A549 (cell line): Measurements from ENCODE around the gene PCDHGB7. TPM values are rescaled to one million over a fixed set of nuclear protein-coding genes. Genes with fewer than 3 reads are reported as not detected.
"Not testable (repeated sequence)": the region's sequence is repeated elsewhere in the genome, so short reads cannot be mapped to it uniquely, and the experiment has no call there.

ENCODE experiments used
- ATAC-seq, 2 experiments: fragments of 200-7000 bp in 1 of 2; fragments of >200 bp in 1 of 2; cut with Nextera tagmentation in 1 of 2; cut with Tn5 transposase in 1 of 2; 3 replicates each; pipeline versions ENCODE4 v1.8.0 to v1.9.1; 2018 to 2020; ENCODE audit warnings: mild to moderate bottlenecking in 1 of 2, moderate library complexity in 1 of 2
- CTCF ChIA-PET: fragments of 300-600 bp; sonication (Branson Sonifier 250); formaldehyde crosslinking; extraction: SDS; loops from one replicate; lab custom pipeline; 2021; ENCODE audit warnings: antibody characterized with exemption, inconsistent platforms; lab: Yijun Ruan, JAX
- POLR2A ChIA-PET: fragments of 350-600 bp; formaldehyde crosslinking; extraction: SDS; loops from one replicate; lab custom pipeline; 2021; ENCODE audit warnings: antibody characterized with exemption, inconsistent platforms; lab: Yijun Ruan, JAX
- DNase-seq, 2 experiments: peaks; one replicate each; pipeline versions ENCODE4 v3.0.0 to v3.0.0-alpha.2; 2011 to 2016; ENCODE audit warnings: low read depth in 1 of 2, low spot score in 1 of 2
- FAIRE-seq: peaks from 2 replicates; lab custom pipeline; 2011; peaks lifted over from hg19 to GRCh38; lab: Jason Lieb, UNC
- H3K27ac ChIP-seq, 2 experiments: fragments of >200 bp; sonication (Bioruptor Twin); formaldehyde crosslinking; 3 replicates each; pipeline ENCODE4 v1.5.1; 2016 to 2017
- H3K4me1 ChIP-seq: fragments of >200 bp; sonication (Bioruptor Twin); formaldehyde crosslinking; 3 replicates; pipeline ENCODE4 v1.6.1; 2016
- H3K4me2 ChIP-seq: fragments of >200 bp; sonication (Bioruptor Twin); formaldehyde crosslinking; 3 replicates; pipeline ENCODE4 v1.6.1; 2016
- H3K4me3 ChIP-seq: fragments of >200 bp; sonication (Bioruptor Twin); formaldehyde crosslinking; 3 replicates; pipeline ENCODE4 v1.5.1; 2016
- H3K9me3 ChIP-seq: fragments of >200 bp; sonication (Bioruptor Twin); formaldehyde crosslinking; 3 replicates; pipeline ENCODE4 v1.6.1; 2016
- ATOH8 ChIP-seq: fragments of 250-450 bp; sonication (Bioruptor Pico); IDR thresholded peaks from 2 replicates; pipeline ENCODE4 v1.5.0; 2020; ENCODE audit warnings: low read depth, mild to moderate bottlenecking, moderate library complexity
- CHD4 ChIP-seq: fragments of 200-600 bp; sonication (generic); IDR thresholded peaks from 2 replicates; pipeline ENCODE4 v1.6.1; 2016; ENCODE audit warnings: antibody characterized with exemption, mild to moderate bottlenecking, borderline replicate concordance
- E2F6 ChIP-seq: IDR thresholded peaks from 2 replicates; pipeline ENCODE4 v1.6.1; 2012; ENCODE audit warnings: low read depth, borderline replicate concordance
- EHMT2 ChIP-seq: fragments of 200-600 bp; sonication (generic); IDR thresholded peaks from 2 replicates; pipeline ENCODE4 v1.6.1; 2016; ENCODE audit warnings: antibody characterized with exemption, low read depth, mild to moderate bottlenecking, moderate library complexity
- ELK1 ChIP-seq: fragments of 150-350 bp; IDR thresholded peaks from 2 replicates; pipeline ENCODE4 v1.6.1; 2014; ENCODE audit warnings: low read depth, mild to moderate bottlenecking, low read length
- ESRRA ChIP-seq: fragments of 150-350 bp; IDR thresholded peaks from 2 replicates; pipeline ENCODE4 v1.6.1; 2014; ENCODE audit warnings: mild to moderate bottlenecking, low read length, borderline replicate concordance
- FOSB ChIP-seq: fragments of 250-450 bp; sonication (Bioruptor Pico); IDR thresholded peaks from 2 replicates; pipeline ENCODE4 v1.5.0; 2020; ENCODE audit warnings: mild to moderate bottlenecking, moderate library complexity
- FOXS1 ChIP-seq: fragments of 250-450 bp; sonication (Bioruptor Pico); IDR thresholded peaks from 2 replicates; pipeline ENCODE4 v1.5.0; 2020; ENCODE audit warnings: mild to moderate bottlenecking, moderate library complexity
- GATA3 ChIP-seq: IDR thresholded peaks from 2 replicates; pipeline ENCODE4 v1.6.1; 2012; ENCODE audit warnings: borderline replicate concordance
- HDAC2 ChIP-seq: fragments of 200-600 bp; sonication (generic); IDR thresholded peaks from 2 replicates; pipeline ENCODE4 v1.6.1; 2016
- HOXA7 ChIP-seq: fragments of 250-450 bp; sonication (Bioruptor Pico); IDR thresholded peaks from 2 replicates; pipeline ENCODE4 v1.5.0; 2020; ENCODE audit warnings: mild to moderate bottlenecking, moderate library complexity
- HOXB13 ChIP-seq: fragments of 250-450 bp; sonication (Bioruptor Pico); IDR thresholded peaks from 2 replicates; pipeline ENCODE4 v1.5.0; 2020; ENCODE audit warnings: low read depth, mild to moderate bottlenecking, moderate library complexity
- JUNB ChIP-seq: fragments of >200 bp; sonication (Bioruptor Twin); formaldehyde crosslinking; IDR thresholded peaks from 2 replicates; pipeline ENCODE4 v1.6.1; 2016
- KDM1A ChIP-seq: fragments of 200-600 bp; sonication (generic); IDR thresholded peaks from 2 replicates; pipeline ENCODE4 v1.6.1; 2016; ENCODE audit warnings: low read depth, mild to moderate bottlenecking
- MAFK ChIP-seq: fragments of 450-650 bp; IDR thresholded peaks from 2 replicates; pipeline ENCODE4 v1.6.1; 2014; ENCODE audit not compliant: partially characterized antibody
- NFE2L2 ChIP-seq: fragments of 150-350 bp; conservative IDR thresholded peaks from 2 replicates; pipeline ENCODE4 v1.6.1; 2014; ENCODE audit warnings: low read length
- NPAS2 ChIP-seq: fragments of 250-450 bp; sonication (Bioruptor Pico); IDR thresholded peaks from 2 replicates; pipeline ENCODE4 v1.8.0; 2022; ENCODE audit warnings: mild to moderate bottlenecking, moderate library complexity, borderline replicate concordance
- NR3C1 ChIP-seq: fragments of >200 bp; sonication (Bioruptor Twin); formaldehyde crosslinking; IDR thresholded peaks from 3 replicates; pipeline ENCODE4 v1.6.1; 2017
- RAD21 ChIP-seq, 2 experiments: fragments of >200 bp in 1 of 2; sonication (Bioruptor Twin) in 1 of 2; formaldehyde crosslinking in 1 of 2; IDR thresholded peaks in 1 of 2; conservative IDR thresholded peaks in 1 of 2; 2 replicates in 1 of 2; 3 replicates in 1 of 2; pipeline ENCODE4 v1.6.1; 2012 to 2018; ENCODE audit warnings: inconsistent platforms in 1 of 2
- TFCP2L1 ChIP-seq: fragments of 250-450 bp; sonication (Bioruptor Pico); IDR thresholded peaks from 2 replicates; pipeline ENCODE4 v1.5.0; 2021; ENCODE audit warnings: mild to moderate bottlenecking
- TP53 ChIP-seq: fragments of 250-450 bp; sonication (Bioruptor Pico); IDR thresholded peaks from 2 replicates; pipeline ENCODE4 v1.5.0; 2021; ENCODE audit warnings: mild to moderate bottlenecking, moderate library complexity
- ZNF302 ChIP-seq: fragments of 250-450 bp; sonication (Bioruptor Pico); IDR thresholded peaks from 2 replicates; pipeline ENCODE4 v1.9.0; 2021; ENCODE audit warnings: inconsistent platforms, mild to moderate bottlenecking, moderate library complexity
- ZSCAN20 ChIP-seq: fragments of 250-450 bp; sonication (Bioruptor Pico); IDR thresholded peaks from 2 replicates; pipeline ENCODE4 v1.8.0; 2022; ENCODE audit warnings: mild to moderate bottlenecking, moderate library complexity
- WGBS: methylation state at CpG from one replicate; pipeline ENCODE4 v1.1.6; 2017; ENCODE audit errors: missing lambda C conversion rate; 5-methylcytosine and 5-hydroxymethylcytosine counted together
- polyA plus RNA-seq, 4 experiments: library from polyadenylated mRNA; depleted of rRNA in 3 of 4; stranded (reverse); fragments of >200 nt; fragmentation: RNase III in 1 of 4; extraction: RNeasy Plus Mini Kit Qiagen cat#74134 plus additional on column Dnase treatment in 1 of 4; gene quantifications; 2 replicates in 3 of 4; 3 replicates in 1 of 4; pipeline ENCODE4 v1.2.3, GENCODE V29; 2011 to 2017

The PCDHGB7 gene
- polyA plus RNA-seq, 2 of the 4 experiments (the other 2 are of a cell fraction): 0.06 to 0.14 TPM

- H3K4me1 ChIP-seq: no peaks in the 10 kb centered on the region
- DNase-seq (peak; percentile 21 to 62), FAIRE-seq (no peak), ATAC-seq (peak in 1 of 2 experiments; percentile 73; a peak in 3 of 6 replicates)
- H3K4me2 ChIP-seq: no peak within 1 kb of the TSS
- no peak within 1 kb of the TSS for H3K4me3 ChIP-seq
- WGBS: 62% methylated on average over 33 of the region's 33 CpGs
- H3K27ac ChIP-seq: no peak within 1 kb of the TSS
- ChIA-PET CTCF (interaction anchor here (0.8 to 1.4 kb wide), 5 partner anchors 10 to 137 kb away, joined by 3 to 4 read pairs (median 3); partner anchors contain the start of genes PCDHGA11 and TAF7), POLR2A (no interaction called here)
- peaks cover 66% of the 10 kb centered on the region for H3K9me3 ChIP-seq
- peak in 1 of 2 experiments; percentile 42; a peak in 2 of 5 replicates for TF ChIP-seq RAD21 (conservative IDR thresholded peaks at IDR 0.05 in 1 of 2, IDR thresholded peaks at IDR 0.05 in 1 of 2)
- TF ChIP-seq MAFK: no peak
Measured at GRCh38 chr5:141430332-141431113, 13.0 kb downstream of the PCDHGB7 start, which contains the start of gene PCDHGA12. PCDHGA12 (plus strand) TSS chr5:141430507; CDS start chr5:141430760, 253 bp downstream.

- Histone ChIP-seq H3K9me3 (peaks cover 59% of the 10 kb centered on the region), H3K4me3 (no peak overlapping the region)
Measured at GRCh38 chr5:141431286-141431685, 13.8 kb downstream of the PCDHGB7 start.

GRCh38 chr5:141432308-141432707, 14.8 kb downstream of the PCDHGB7 start:
- WGBS: 75% methylated on average over 26 of the region's 38 CpGs
- H3K27ac ChIP-seq, ATAC-seq, CTCF ChIA-PET, H3K4me2 ChIP-seq, FAIRE-seq, H3K4me1 ChIP-seq, POLR2A ChIA-PET, H3K4me3 ChIP-seq, DNase-seq: not testable (repeated sequence)
- H3K9me3 ChIP-seq: peaks cover 49% of the 10 kb centered on the region

More at GRCh38 chr5:141431286-141431685, 13.8 kb downstream of the PCDHGB7 start:
- Histone ChIP-seq H3K4me1 (no peaks in the 10 kb centered on the region), H3K27ac (no peak overlapping the region), H3K4me2 (no peak overlapping the region)
- ChIA-PET CTCF (interaction anchor here (1.1 to 1.3 kb wide), 2 partner anchors 40 to 136 kb away, joined by 3 read pairs; no protein-coding TSS in a partner anchor), POLR2A (no interaction called here)
- DNase-seq: no peak
- ATAC-seq: no peak
- no peak for FAIRE-seq
- WGBS: 87% methylated on average over 37 of the region's 37 CpGs
- TF ChIP-seq TFCP2L1 (CRISPR knock-in tag): no peak
- no peak for TF ChIP-seq CHD4
- TF ChIP-seq JUNB: no peak
- TF ChIP-seq FOXS1 (CRISPR knock-in tag): no peak
- TF ChIP-seq NFE2L2: no peak
- no peak for TF ChIP-seq HOXB13 (CRISPR knock-in tag)
- no peak for TF ChIP-seq ESRRA
- no peak for TF ChIP-seq GATA3
- no peak for TF ChIP-seq HDAC2
- TF ChIP-seq HOXA7 (CRISPR knock-in tag): no peak
- TF ChIP-seq ZNF302 (CRISPR knock-in tag): no peak

GRCh38 chr5:141432726-141433125, 15.2 kb downstream of the PCDHGB7 start:
- POLR2A ChIA-PET, H3K4me3 ChIP-seq, H3K4me2 ChIP-seq, H3K4me1 ChIP-seq, ATAC-seq, DNase-seq, H3K27ac ChIP-seq, FAIRE-seq: not testable (repeated sequence)
- CTCF ChIA-PET: interaction anchor here (0.7 kb wide), 1 partner anchor 125 kb away, joined by 3 read pairs; no protein-coding TSS in a partner anchor
- H3K9me3 ChIP-seq: peaks cover 45% of the 10 kb centered on the region
- WGBS: 68% methylated on average over 24 of the region's 29 CpGs

- no peak for DNase-seq
- FAIRE-seq: no peak
- 2% methylated on average over 2 of the region's 2 CpGs for WGBS
- no peak overlapping the region for H3K4me3 ChIP-seq
- ATAC-seq: no peak
- no peak overlapping the region for H3K4me2 ChIP-seq
- peaks cover 36% of the 10 kb centered on the region for H3K9me3 ChIP-seq
- CTCF ChIA-PET: no interaction called here
- no peaks in the 10 kb centered on the region for H3K4me1 ChIP-seq
- POLR2A ChIA-PET: no interaction called here
- no peak overlapping the region for H3K27ac ChIP-seq
- no peak for TF ChIP-seq FOSB (CRISPR knock-in tag)
- TF ChIP-seq EHMT2: no peak
- no peak for TF ChIP-seq ATOH8 (CRISPR knock-in tag)
- TF ChIP-seq NPAS2 (CRISPR knock-in tag): no peak
- no peak for TF ChIP-seq E2F6
- no peak for TF ChIP-seq NR3C1
- TF ChIP-seq KDM1A: no peak
- TF ChIP-seq TP53: no peak
- no peak for TF ChIP-seq MAFK
- no peak for TF ChIP-seq ELK1
- no peak for TF ChIP-seq ZSCAN20
Measured at GRCh38 chr5:141434006-141434405, 16.5 kb downstream of the PCDHGB7 start.
